Lower leg skin (tissue), 3 donors: ENCODE measurements around the gene HSFX3.

Source experiments
- POLR2A ChIP-seq, 2 donors: fragments of 450-650 bp; IDR thresholded peaks; one replicate each; pipeline ENCODE4 v1.6.1; 2016 to 2017; ENCODE audit warnings: antibody characterized with exemption in 2 of 2, mild to moderate bottlenecking in 1 of 2, moderate library complexity in 1 of 2
- TF ChIP-seq, protein P1 (sequence below), 3 donors: fragments of 450-650 bp; IDR thresholded peaks; one replicate each; pipeline ENCODE4 v1.5.1; 2016; ENCODE audit warnings: antibody characterized with exemption in 3 of 3, mild to moderate bottlenecking in 3 of 3, moderate library complexity in 2 of 3

DNA sequence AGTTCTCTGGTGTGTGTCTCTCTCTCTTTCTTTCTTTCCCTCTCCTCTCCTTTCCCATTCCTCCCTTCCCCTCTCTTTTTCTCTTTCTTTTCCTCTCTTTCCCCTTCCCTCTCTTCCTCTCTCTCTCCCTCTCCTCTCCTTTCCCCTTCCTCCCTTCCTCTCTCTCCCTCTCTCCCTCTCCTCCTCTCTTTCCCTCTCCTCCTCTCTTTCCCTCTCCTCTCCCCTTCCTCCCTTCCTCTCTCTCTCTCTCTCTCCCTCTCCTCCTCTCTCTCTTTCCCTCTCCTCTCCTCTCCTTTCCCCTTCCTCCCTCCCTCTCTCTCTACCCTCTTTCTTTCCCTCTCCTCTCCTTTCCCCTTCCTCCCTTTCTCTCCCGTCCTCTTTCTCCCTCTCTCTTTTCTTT, 21.3 kb downstream of the HSFX3 start:
- no peak for TF ChIP-seq POLR2A (IDR thresholded peaks at IDR 0.05)
- TF ChIP-seq, protein P1, sequence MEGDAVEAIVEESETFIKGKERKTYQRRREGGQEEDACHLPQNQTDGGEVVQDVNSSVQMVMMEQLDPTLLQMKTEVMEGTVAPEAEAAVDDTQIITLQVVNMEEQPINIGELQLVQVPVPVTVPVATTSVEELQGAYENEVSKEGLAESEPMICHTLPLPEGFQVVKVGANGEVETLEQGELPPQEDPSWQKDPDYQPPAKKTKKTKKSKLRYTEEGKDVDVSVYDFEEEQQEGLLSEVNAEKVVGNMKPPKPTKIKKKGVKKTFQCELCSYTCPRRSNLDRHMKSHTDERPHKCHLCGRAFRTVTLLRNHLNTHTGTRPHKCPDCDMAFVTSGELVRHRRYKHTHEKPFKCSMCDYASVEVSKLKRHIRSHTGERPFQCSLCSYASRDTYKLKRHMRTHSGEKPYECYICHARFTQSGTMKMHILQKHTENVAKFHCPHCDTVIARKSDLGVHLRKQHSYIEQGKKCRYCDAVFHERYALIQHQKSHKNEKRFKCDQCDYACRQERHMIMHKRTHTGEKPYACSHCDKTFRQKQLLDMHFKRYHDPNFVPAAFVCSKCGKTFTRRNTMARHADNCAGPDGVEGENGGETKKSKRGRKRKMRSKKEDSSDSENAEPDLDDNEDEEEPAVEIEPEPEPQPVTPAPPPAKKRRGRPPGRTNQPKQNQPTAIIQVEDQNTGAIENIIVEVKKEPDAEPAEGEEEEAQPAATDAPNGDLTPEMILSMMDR (IDR thresholded peaks at IDR 0.05) = no peak
